Neural progenitor cell (in vitro differentiated cells): Measurements from ENCODE around the gene AP2A1. TPM values are rescaled to one million over a fixed set of nuclear protein-coding genes. Genes with fewer than 3 reads are reported as not detected.
A peak's percentile ranks its signal among the peaks of the same experiment; 100 is the strongest.
"Not testable (repeated sequence)": the region's sequence is repeated elsewhere in the genome, so short reads cannot be mapped to it uniquely, and the experiment has no call there.

ENCODE experiments used
- DNase-seq: peaks from one replicate; pipeline ENCODE4 v3.0.0-alpha.2; 2016; ENCODE audit warnings: low spot score
- H2AFZ ChIP-seq: fragments of 200-600 bp; sonication (generic); replicated peaks from 2 replicates; pipeline ENCODE4 v1.6.1; 2016; ENCODE audit warnings: antibody characterized with exemption
- H3F3A ChIP-seq: fragments of 200-600 bp; sonication (generic); 2 replicates; pipeline ENCODE4 v1.6.1; 2016; ENCODE audit warnings: antibody characterized with exemption, low read depth
- H3K27ac ChIP-seq: fragments of 200-600 bp; sonication (generic); 2 replicates; pipeline ENCODE4 v1.5.1; 2016; ENCODE audit warnings: mild to moderate bottlenecking
- H3K27me3 ChIP-seq: fragments of 200-600 bp; sonication (generic); 2 replicates; pipeline ENCODE4 v1.6.1; 2016; ENCODE audit warnings: mild to moderate bottlenecking, moderate library complexity
- H3K36me3 ChIP-seq: fragments of 200-600 bp; sonication (generic); 2 replicates; pipeline ENCODE4 v1.5.1; 2016
- H3K4me1 ChIP-seq: fragments of 200-600 bp; sonication (generic); 2 replicates; pipeline ENCODE4 v1.6.1; 2016; ENCODE audit warnings: mixed run types
- H3K4me2 ChIP-seq: fragments of 200-600 bp; sonication (generic); 2 replicates; pipeline ENCODE4 v1.6.1; 2016
- H3K4me3 ChIP-seq: fragments of 200-600 bp; sonication (generic); 2 replicates; pipeline ENCODE4 v1.5.1; 2016
- H3K79me2 ChIP-seq: fragments of 200-600 bp; sonication (generic); 2 replicates; pipeline ENCODE4 v1.6.1; 2016; ENCODE audit warnings: low read depth
- H3K9ac ChIP-seq: fragments of 200-600 bp; sonication (generic); 2 replicates; pipeline ENCODE4 v1.6.1; 2016
- H3K9me3 ChIP-seq: fragments of 200-600 bp; sonication (generic); 2 replicates; pipeline ENCODE4 v1.5.1; 2016; ENCODE audit warnings: low read depth
- H4K20me1 ChIP-seq: fragments of 200-600 bp; sonication (generic); 2 replicates; pipeline ENCODE4 v1.6.1; 2016; ENCODE audit warnings: low read depth
- H3K27ac Mint-ChIP-seq: 3 replicates; pipeline ENCODE4 v1.8.0; 2021; ENCODE audit warnings: mixed read lengths
- H3K27me3 Mint-ChIP-seq: 2 replicates; pipeline ENCODE4 v1.8.0; 2022; ENCODE audit warnings: low read depth, mild to moderate bottlenecking, inconsistent platforms, moderate library complexity, mixed read lengths; ENCODE audit not compliant: insufficient read depth
- H3K36me3 Mint-ChIP-seq: 3 replicates; pipeline ENCODE4 v1.8.0; 2021; ENCODE audit warnings: mixed read lengths
- H3K4me1 Mint-ChIP-seq: 3 replicates; pipeline ENCODE4 v1.8.0; 2021; ENCODE audit warnings: mixed read lengths
- H3K4me3 Mint-ChIP-seq: 3 replicates; pipeline ENCODE4 v1.8.0; 2021; ENCODE audit warnings: mild to moderate bottlenecking, moderate library complexity, mixed read lengths
- H3K9me3 Mint-ChIP-seq: 3 replicates; pipeline ENCODE4 v1.8.0; 2020; ENCODE audit warnings: mixed read lengths
- EZH2 ChIP-seq: fragments of 200-600 bp; sonication (generic); IDR thresholded peaks from 2 replicates; pipeline ENCODE4 v1.6.1; 2017; ENCODE audit warnings: antibody characterized with exemption, mild to moderate bottlenecking, moderate library complexity
- EZH2phosphoT487 ChIP-seq: fragments of 200-600 bp; sonication (generic); IDR thresholded peaks from 2 replicates; pipeline ENCODE4 v1.6.1; 2017; ENCODE audit warnings: antibody characterized with exemption
- total RNA-seq: library from RNA; depleted of rRNA; stranded (reverse); fragments of >200 nt; gene quantifications from 2 replicates; pipeline ENCODE4 v1.2.3, GENCODE V29; 2015; ENCODE audit warnings: low replicate concordance
- TF ChIP-seq, protein P1 (sequence below): fragments of 200-600 bp; sonication (generic); IDR thresholded peaks from 2 replicates; pipeline ENCODE4 v1.5.1; 2017; ENCODE audit warnings: antibody characterized with exemption, mild to moderate bottlenecking

AP2A1 gene
- total RNA-seq = 61.6 and 137 TPM in 2 replicates

DNA sequence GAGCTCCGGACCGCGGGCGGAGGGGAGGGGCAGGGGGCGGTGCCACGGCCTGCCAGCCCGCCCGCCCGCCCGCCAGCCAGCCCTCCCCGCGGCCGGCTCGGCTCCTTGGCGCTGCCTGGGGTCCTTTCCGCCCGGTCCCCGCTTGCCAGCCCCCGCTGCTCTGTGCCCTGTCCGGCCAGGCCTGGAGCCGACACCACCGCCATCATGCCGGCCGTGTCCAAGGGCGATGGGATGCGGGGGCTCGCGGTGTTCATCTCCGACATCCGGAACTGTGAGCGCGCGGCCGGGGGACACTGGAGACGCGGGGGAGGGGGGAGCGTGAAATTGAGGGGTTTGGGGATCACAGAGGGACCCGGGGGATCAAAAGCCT lies at the start of gene AP2A1:
Gene AP2A1 (plus strand): TSS at position 72 of the 370 bp plus-strand sequence. CDS start 133 bp downstream, at position 205.
- Mint-ChIP-seq H3K27ac (peak within 1 kb of the TSS; percentile 96), H3K36me3 (no peaks in the 10 kb centered on the region), H3K27me3 (peaks cover 11% of the 10 kb centered on the region), H3K4me1 (peaks cover 32% of the 10 kb centered on the region), H3K4me3 (peak within 1 kb of the TSS; percentile 95), H3K9me3 (no peaks in the 10 kb centered on the region)
- Histone ChIP-seq H3K9me3 (no peaks in the 10 kb centered on the region), H3K27me3 (no peaks in the 10 kb centered on the region), H3K4me2 (peak within 1 kb of the TSS; percentile 98), H2AFZ (peak within 1 kb of the TSS; percentile 66), H3K79me2 (peaks cover 50% of the 10 kb centered on the region), H4K20me1 (no peaks in the 10 kb centered on the region), H3K9ac (peak within 1 kb of the TSS; percentile 91), H3K4me3 (peak within 1 kb of the TSS; percentile 94), H3F3A (peaks cover 12% of the 10 kb centered on the region), H3K4me1 (peaks cover 8% of the 10 kb centered on the region), H3K27ac (peak within 1 kb of the TSS; percentile 99), H3K36me3 (no peaks in the 10 kb centered on the region)
- TF ChIP-seq EZH2 (no peak), EZH2phosphoT487 (no peak)
- TF ChIP-seq, protein P1, sequence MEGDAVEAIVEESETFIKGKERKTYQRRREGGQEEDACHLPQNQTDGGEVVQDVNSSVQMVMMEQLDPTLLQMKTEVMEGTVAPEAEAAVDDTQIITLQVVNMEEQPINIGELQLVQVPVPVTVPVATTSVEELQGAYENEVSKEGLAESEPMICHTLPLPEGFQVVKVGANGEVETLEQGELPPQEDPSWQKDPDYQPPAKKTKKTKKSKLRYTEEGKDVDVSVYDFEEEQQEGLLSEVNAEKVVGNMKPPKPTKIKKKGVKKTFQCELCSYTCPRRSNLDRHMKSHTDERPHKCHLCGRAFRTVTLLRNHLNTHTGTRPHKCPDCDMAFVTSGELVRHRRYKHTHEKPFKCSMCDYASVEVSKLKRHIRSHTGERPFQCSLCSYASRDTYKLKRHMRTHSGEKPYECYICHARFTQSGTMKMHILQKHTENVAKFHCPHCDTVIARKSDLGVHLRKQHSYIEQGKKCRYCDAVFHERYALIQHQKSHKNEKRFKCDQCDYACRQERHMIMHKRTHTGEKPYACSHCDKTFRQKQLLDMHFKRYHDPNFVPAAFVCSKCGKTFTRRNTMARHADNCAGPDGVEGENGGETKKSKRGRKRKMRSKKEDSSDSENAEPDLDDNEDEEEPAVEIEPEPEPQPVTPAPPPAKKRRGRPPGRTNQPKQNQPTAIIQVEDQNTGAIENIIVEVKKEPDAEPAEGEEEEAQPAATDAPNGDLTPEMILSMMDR = no peak
- DNase-seq = no peak

DNA sequence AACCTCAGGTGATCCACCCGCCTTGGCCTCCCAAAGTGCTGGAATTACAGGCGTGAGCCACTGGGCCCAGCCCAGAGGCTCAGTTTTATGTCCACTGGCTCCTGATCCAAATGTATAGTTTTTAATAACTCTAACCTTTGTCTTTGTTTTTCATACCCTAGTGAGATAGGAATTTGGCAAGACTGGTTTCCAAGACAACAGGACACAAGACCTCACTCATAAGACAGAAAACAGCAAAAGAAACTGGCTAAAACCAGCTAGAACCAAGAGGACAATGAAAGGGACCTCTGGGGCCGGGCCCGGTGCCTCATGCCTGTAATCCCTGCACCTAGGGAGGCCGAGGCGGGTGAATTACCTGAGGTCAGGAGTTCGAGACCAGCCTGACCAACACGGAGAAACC lies 48.3 kb upstream of the AP2A1 start:
- H2AFZ ChIP-seq = no peak overlapping the region

DNA sequence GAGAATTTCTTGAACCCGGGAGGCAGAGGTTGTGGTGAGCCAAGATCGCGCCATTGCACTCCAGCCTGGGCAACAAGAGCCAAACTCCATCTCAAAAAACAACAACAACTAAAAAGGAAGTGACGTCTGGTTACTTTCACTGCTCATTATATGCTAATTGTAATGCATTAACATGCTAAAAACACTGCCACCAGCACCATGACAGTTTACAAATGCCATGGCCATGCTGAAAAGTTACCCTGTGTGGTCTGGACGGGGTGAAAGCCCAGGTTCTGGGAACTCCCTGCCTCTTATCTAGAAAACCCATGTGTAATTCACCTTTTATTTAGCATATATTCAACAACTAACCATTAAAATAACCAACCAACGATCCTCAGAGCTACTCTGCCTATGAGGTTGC lies 47.8 kb upstream of the AP2A1 start:
- TF ChIP-seq EZH2 = no peak
- no peak for TF ChIP-seq EZH2phosphoT487
- TF ChIP-seq, protein P1 = no peak
- Histone ChIP-seq H4K20me1 (no peaks in the 10 kb centered on the region), H3K27ac (no peak overlapping the region), H3K4me2 (no peak overlapping the region), H3K9me3 (no peaks in the 10 kb centered on the region), H3K4me1 (no peaks in the 10 kb centered on the region), H3K4me3 (no peak overlapping the region), H3K36me3 (no peaks in the 10 kb centered on the region), H3K79me2 (no peaks in the 10 kb centered on the region), H3K27me3 (no peaks in the 10 kb centered on the region), H3K9ac (no peak overlapping the region), H2AFZ (no peak overlapping the region), H3F3A (no peaks in the 10 kb centered on the region)
- peak overlapping the region; percentile 30 for H3K4me3 Mint-ChIP-seq
- peak overlapping the region; percentile 46 for H3K27ac Mint-ChIP-seq
- H3K9me3 Mint-ChIP-seq = peaks cover 6% of the 10 kb centered on the region
- DNase-seq = no peak
- H3K36me3 Mint-ChIP-seq = peaks cover 5% of the 10 kb centered on the region
- H3K4me1 Mint-ChIP-seq = peaks cover 16% of the 10 kb centered on the region
- peaks cover 13% of the 10 kb centered on the region for H3K27me3 Mint-ChIP-seq

More for the DNA sequence above, 48.3 kb upstream of the AP2A1 start:
- Histone ChIP-seq H4K20me1 (no peaks in the 10 kb centered on the region), H3F3A (no peaks in the 10 kb centered on the region), H3K4me3 (no peak overlapping the region), H3K4me1 (no peaks in the 10 kb centered on the region), H3K27me3 (no peaks in the 10 kb centered on the region), H3K27ac (no peak overlapping the region), H3K79me2 (no peaks in the 10 kb centered on the region), H3K36me3 (no peaks in the 10 kb centered on the region), H3K4me2 (no peak overlapping the region), H3K9me3 (no peaks in the 10 kb centered on the region), H3K9ac (no peak overlapping the region)
- peaks cover 8% of the 10 kb centered on the region for H3K36me3 Mint-ChIP-seq
- peaks cover 13% of the 10 kb centered on the region for H3K27me3 Mint-ChIP-seq
- peaks cover 6% of the 10 kb centered on the region for H3K9me3 Mint-ChIP-seq
- TF ChIP-seq, protein P1 = no peak
- TF ChIP-seq EZH2phosphoT487 (no peak), EZH2 (no peak)
- H3K4me3 Mint-ChIP-seq = no peak overlapping the region
- DNase-seq = no peak
- no peak overlapping the region for H3K27ac Mint-ChIP-seq
- peaks cover 16% of the 10 kb centered on the region for H3K4me1 Mint-ChIP-seq

DNA sequence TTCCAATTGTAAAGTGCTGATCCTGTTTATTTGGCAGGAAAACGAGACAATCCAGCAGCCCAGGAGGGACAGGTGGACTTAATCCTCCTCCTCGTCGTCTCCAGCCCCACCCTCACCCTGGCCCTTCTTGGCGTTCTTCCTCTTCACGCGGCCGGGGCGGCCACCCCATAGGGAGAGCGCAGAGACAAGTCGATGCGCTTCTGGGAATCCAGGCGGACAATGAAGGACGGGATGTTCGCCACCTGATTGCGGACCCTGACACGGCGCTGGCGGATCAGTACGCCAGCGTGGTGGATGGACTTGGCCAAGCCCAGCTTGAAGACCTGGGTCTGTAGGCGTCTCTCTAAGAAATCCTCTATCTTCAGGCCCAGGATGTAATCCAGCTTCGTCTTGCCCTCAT lies 47.4 kb upstream of the AP2A1 start:
- Mint-ChIP-seq H3K4me3 (peak overlapping the region; percentile 30), H3K27ac (peak overlapping the region; percentile 46), H3K27me3 (peaks cover 11% of the 10 kb centered on the region), H3K4me1 (peaks cover 16% of the 10 kb centered on the region)
- H3K79me2 ChIP-seq, H3K9ac ChIP-seq, H2AFZ ChIP-seq, H3K27me3 ChIP-seq, H3K9me3 ChIP-seq, H3K36me3 ChIP-seq, DNase-seq, H3F3A ChIP-seq, H4K20me1 ChIP-seq, H3K4me2 ChIP-seq, H3K9me3 Mint-ChIP-seq, H3K4me3 ChIP-seq, H3K36me3 Mint-ChIP-seq, H3K27ac ChIP-seq, H3K4me1 ChIP-seq: not testable (repeated sequence)
